Activated naive CD8-positive, alpha-beta T cell treated with anti-CD3 and anti-CD28 coated beads, Interleukin-2, amount 10 ng/mL, durations not matched to agents 7 days and 5 days (primary cell): ENCODE data around the gene PLD2. TPM values are rescaled to one million over a fixed set of nuclear protein-coding genes. Genes with fewer than 3 reads are reported as not detected.
A peak's percentile ranks its signal among the peaks of the same experiment; 100 is the strongest.

Experiments
- ATAC-seq: fragments of 150-1000 bp; cut with Tn5 transposase; one replicate; pipeline ENCODE4 v1.10.0; 2021; ENCODE audit warnings: low read depth, moderate library complexity
- POLR2A ChIA-PET: fragments of 350-600 bp; sonication (Branson Sonifier 250); formaldehyde crosslinking; loops from one replicate; lab custom pipeline; 2021; ENCODE audit warnings: antibody characterized with exemption; lab: Charles Lee
- DNase-seq: peaks from one replicate; pipeline ENCODE4 v3.0.0; 2021
- H3K27ac Mint-ChIP-seq: one replicate; pipeline ENCODE4 v1.8.0; 2022; ENCODE audit warnings: mild to moderate bottlenecking, mixed read lengths
- H3K27me3 Mint-ChIP-seq: one replicate; pipeline ENCODE4 v1.8.0; 2022; ENCODE audit warnings: mild to moderate bottlenecking, moderate library complexity, mixed read lengths
- H3K36me3 Mint-ChIP-seq: one replicate; pipeline ENCODE4 v1.8.0; 2021; ENCODE audit warnings: mild to moderate bottlenecking, mixed read lengths
- H3K4me1 Mint-ChIP-seq: one replicate; pipeline ENCODE4 v1.8.0; 2021; ENCODE audit warnings: mixed read lengths
- H3K4me3 Mint-ChIP-seq: one replicate; pipeline ENCODE4 v1.8.0; 2022; ENCODE audit warnings: mild to moderate bottlenecking, moderate library complexity, mixed read lengths
- H3K9me3 Mint-ChIP-seq: one replicate; pipeline ENCODE4 v1.8.0; 2021; ENCODE audit warnings: mixed read lengths
- total RNA-seq, 2 experiments: library from RNA; stranded (reverse); gene quantifications; one replicate each; pipeline ENCODE4 v1.2.3, GENCODE V29; 2021

PLD2 gene
- total RNA-seq, 2 experiments from 2014 or later: 18.8 to 21.7 TPM

DNA sequence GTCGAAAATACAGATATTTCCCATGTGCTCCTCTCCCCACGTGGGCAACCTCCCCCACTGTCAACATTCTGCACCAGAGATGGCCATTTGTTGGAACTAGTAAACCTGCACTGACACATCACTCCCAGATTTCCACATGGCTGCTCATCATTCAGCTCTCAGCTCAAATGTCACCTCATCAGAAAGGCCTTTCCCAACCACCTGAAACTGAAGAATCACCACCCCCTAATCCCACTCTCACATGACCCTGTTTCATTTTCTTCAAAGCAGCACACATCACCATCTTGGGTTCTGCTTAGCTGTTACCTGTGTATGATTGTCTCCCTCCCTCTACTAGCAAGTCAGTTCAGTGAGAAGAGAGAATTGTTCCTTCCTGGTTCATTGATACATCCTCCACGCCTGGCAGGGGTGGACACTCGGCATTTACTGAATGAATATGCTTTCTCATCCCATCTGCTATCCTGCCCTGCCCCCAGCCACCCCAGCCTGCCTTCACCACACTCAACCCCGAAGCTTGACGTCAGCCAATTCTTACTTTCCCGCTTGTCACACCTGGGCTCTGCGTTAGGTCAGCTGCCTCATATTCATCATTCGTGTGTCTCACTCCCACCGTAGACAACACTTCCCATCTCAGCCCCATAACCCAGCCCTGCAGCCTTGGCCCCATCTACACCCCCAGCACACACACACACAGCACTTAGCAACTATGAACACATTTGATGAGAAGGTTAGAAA lies 6.3 kb upstream of the PLD2 start:
- no peak for DNase-seq
- H3K27ac Mint-ChIP-seq: no peak overlapping the region
- POLR2A ChIA-PET: interaction anchor here (1.6 kb wide), 1 partner anchor 11 kb away, joined by 5 read pairs; no protein-coding TSS in a partner anchor

GRCh38 chr17:4802228-4802627 lies 4.7 kb upstream of the PLD2 start, which contains the start of gene C17orf114:
C17orf114 (minus strand) TSS chr17:4802328.
- Mint-ChIP-seq H3K4me3 (no peak within 1 kb of the TSS), H3K27ac (peak within 1 kb of the TSS; percentile 25), H3K27me3 (no peaks in the 10 kb centered on the region), H3K4me1 (peaks cover 13% of the 10 kb centered on the region), H3K36me3 (no peaks in the 10 kb centered on the region), H3K9me3 (no peaks in the 10 kb centered on the region)
- ATAC-seq: no peak
- POLR2A ChIA-PET: no interaction called here
- DNase-seq: no peak

More for the DNA sequence above, 6.3 kb upstream of the PLD2 start:
- Mint-ChIP-seq H3K4me3 (no peak overlapping the region), H3K9me3 (no peaks in the 10 kb centered on the region), H3K4me1 (peaks cover 13% of the 10 kb centered on the region), H3K36me3 (peaks cover 2% of the 10 kb centered on the region), H3K27me3 (no peaks in the 10 kb centered on the region)
- ATAC-seq: no peak

DNA sequence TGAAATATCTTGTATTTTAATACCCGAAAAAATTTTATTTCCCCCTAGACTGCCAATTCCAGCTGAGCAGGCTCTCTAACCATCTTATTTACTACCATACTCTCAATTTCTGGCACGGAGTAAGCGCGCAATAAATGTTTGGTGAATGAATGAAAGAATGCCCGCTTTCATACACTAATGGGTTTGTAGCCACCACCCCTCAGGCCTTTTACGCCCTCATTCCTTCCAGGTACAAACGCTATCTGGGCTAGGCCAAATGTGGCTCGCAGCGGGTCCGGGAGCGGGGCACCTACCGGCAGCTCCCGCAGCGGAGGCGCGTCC lies 536 bp upstream of the PLD2 start:
- H3K9me3 Mint-ChIP-seq: no peaks in the 10 kb centered on the region
- ATAC-seq: no peak
- H3K27me3 Mint-ChIP-seq: no peaks in the 10 kb centered on the region
- H3K36me3 Mint-ChIP-seq: peaks cover 9% of the 10 kb centered on the region
- no peak for DNase-seq
- POLR2A ChIA-PET: interaction anchor here (0.6 to 2.7 kb wide), 7 partner anchors 10 to 104 kb away, joined by 3 to 20 read pairs (median 7); partner anchors contain the start of genes C17orf107, GLTPD2 and PSMB6
- peak overlapping the region; percentile 25 for H3K27ac Mint-ChIP-seq
- H3K4me1 Mint-ChIP-seq: peaks cover 12% of the 10 kb centered on the region
- peak overlapping the region; percentile 78 for H3K4me3 Mint-ChIP-seq

GRCh38 chr17:4807605-4808377 lies 839 bp downstream of the PLD2 start:
- Mint-ChIP-seq H3K4me3 (peak overlapping the region; percentile 81), H3K36me3 (peaks cover 9% of the 10 kb centered on the region), H3K4me1 (peaks cover 12% of the 10 kb centered on the region), H3K9me3 (no peaks in the 10 kb centered on the region), H3K27me3 (no peaks in the 10 kb centered on the region), H3K27ac (peak overlapping the region; percentile 61)
- no peak for DNase-seq
- POLR2A ChIA-PET: interaction anchor here (1.1 to 2.7 kb wide), 5 partner anchors 12 to 105 kb away, joined by 3 to 20 read pairs (median 5); partner anchors contain the start of genes ARRB2, GLTPD2, MINK1 and PSMB6
- no peak for ATAC-seq

GRCh38 chr17:4808378-4808767 lies 1.4 kb downstream of the PLD2 start:
- POLR2A ChIA-PET: interaction anchor here (1.1 to 2.7 kb wide), 3 partner anchors 12 to 25 kb away, joined by 3 to 20 read pairs (median 17); partner anchors contain the start of genes GLTPD2, MINK1 and PSMB6
- H3K9me3 Mint-ChIP-seq: no peaks in the 10 kb centered on the region
- no peak for ATAC-seq
- H3K27me3 Mint-ChIP-seq: no peaks in the 10 kb centered on the region
- H3K36me3 Mint-ChIP-seq: peaks cover 9% of the 10 kb centered on the region
- DNase-seq: no peak
- peaks cover 12% of the 10 kb centered on the region for H3K4me1 Mint-ChIP-seq
- peak overlapping the region; percentile 57 for H3K4me3 Mint-ChIP-seq
- H3K27ac Mint-ChIP-seq: peak overlapping the region; percentile 56

GRCh38 chr17:4810696-4811290 lies 3.8 kb downstream of the PLD2 start:
- POLR2A ChIA-PET: no interaction called here
- no peak overlapping the region for H3K27ac Mint-ChIP-seq
- DNase-seq (no peak), ATAC-seq (no peak)
- no peaks in the 10 kb centered on the region for H3K27me3 Mint-ChIP-seq
- no peak overlapping the region for H3K4me3 Mint-ChIP-seq
- no peaks in the 10 kb centered on the region for H3K9me3 Mint-ChIP-seq
- peaks cover 10% of the 10 kb centered on the region for H3K4me1 Mint-ChIP-seq
- H3K36me3 Mint-ChIP-seq: peaks cover 9% of the 10 kb centered on the region

DNA sequence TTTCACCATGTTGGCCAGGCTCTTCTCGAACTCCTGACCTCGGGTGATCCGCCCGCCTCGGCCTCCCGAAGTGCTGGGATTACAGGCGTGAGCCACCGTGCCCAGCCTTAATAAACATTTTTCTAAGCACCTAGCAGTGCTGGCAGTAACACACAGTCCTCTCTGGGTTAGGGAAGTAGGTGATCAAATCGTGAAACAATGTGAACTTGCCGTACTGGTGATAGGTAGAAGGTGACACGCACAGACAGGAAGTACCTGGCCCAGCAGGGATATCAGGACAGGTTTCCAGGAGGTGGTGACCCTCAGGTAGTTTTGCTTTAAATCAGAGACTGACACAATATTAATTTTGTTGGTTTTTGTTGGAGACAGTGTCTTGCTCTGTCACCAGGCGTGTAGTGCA lies 4.5 kb downstream of the PLD2 start:
- Mint-ChIP-seq H3K27me3 (no peaks in the 10 kb centered on the region), H3K4me3 (no peak overlapping the region), H3K9me3 (no peaks in the 10 kb centered on the region), H3K27ac (no peak overlapping the region), H3K4me1 (peaks cover 5% of the 10 kb centered on the region), H3K36me3 (peaks cover 9% of the 10 kb centered on the region)
- POLR2A ChIA-PET: no interaction called here
- DNase-seq (no peak), ATAC-seq (no peak)

DNA sequence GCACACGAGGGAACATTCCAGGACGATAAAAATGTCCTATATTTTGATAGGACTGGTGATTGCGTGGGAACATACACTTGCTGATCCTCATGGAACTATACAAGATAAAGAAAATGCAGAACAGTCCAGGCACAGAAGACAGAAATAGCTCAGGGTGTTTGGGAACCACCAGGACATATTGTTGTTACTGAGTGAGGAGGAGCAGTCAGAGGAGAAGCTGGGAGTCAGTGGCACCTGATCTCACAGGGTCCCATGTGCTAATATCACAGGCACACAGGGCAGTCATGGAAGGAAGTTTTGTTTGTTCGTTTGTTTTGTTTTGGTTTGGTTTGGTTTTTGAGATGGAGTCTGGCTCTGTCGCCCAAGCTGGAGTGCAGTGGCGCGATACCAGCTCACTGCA lies 5.7 kb downstream of the PLD2 start:
- no peak overlapping the region for H3K4me3 Mint-ChIP-seq
- peaks cover 11% of the 10 kb centered on the region for H3K36me3 Mint-ChIP-seq
- H3K27me3 Mint-ChIP-seq: no peaks in the 10 kb centered on the region
- POLR2A ChIA-PET: interaction anchor here (0.7 kb wide), 1 partner anchor 220 kb away, joined by 3 read pairs; no protein-coding TSS in a partner anchor
- ATAC-seq (no peak), DNase-seq (no peak)
- H3K9me3 Mint-ChIP-seq: no peaks in the 10 kb centered on the region
- peaks cover 2% of the 10 kb centered on the region for H3K4me1 Mint-ChIP-seq
- H3K27ac Mint-ChIP-seq: peak overlapping the region; percentile 13

GRCh38 chr17:4815043-4815675 lies 8.2 kb downstream of the PLD2 start:
- Mint-ChIP-seq H3K9me3 (no peaks in the 10 kb centered on the region), H3K4me1 (no peaks in the 10 kb centered on the region), H3K36me3 (peaks cover 7% of the 10 kb centered on the region), H3K4me3 (no peak overlapping the region), H3K27me3 (no peaks in the 10 kb centered on the region), H3K27ac (no peak overlapping the region)
- POLR2A ChIA-PET: no interaction called here
- no peak for ATAC-seq
- DNase-seq: no peak

- no peak overlapping the region for H3K27ac Mint-ChIP-seq
- H3K4me3 Mint-ChIP-seq: no peak overlapping the region
- POLR2A ChIA-PET: no interaction called here
- H3K4me1 Mint-ChIP-seq: no peaks in the 10 kb centered on the region
- H3K9me3 Mint-ChIP-seq: no peaks in the 10 kb centered on the region
- peaks cover 4% of the 10 kb centered on the region for H3K36me3 Mint-ChIP-seq
- ATAC-seq: no peak
- no peaks in the 10 kb centered on the region for H3K27me3 Mint-ChIP-seq
- no peak for DNase-seq
Observed at GRCh38 chr17:4816826-4817225, 9.9 kb downstream of the PLD2 start.

DNA sequence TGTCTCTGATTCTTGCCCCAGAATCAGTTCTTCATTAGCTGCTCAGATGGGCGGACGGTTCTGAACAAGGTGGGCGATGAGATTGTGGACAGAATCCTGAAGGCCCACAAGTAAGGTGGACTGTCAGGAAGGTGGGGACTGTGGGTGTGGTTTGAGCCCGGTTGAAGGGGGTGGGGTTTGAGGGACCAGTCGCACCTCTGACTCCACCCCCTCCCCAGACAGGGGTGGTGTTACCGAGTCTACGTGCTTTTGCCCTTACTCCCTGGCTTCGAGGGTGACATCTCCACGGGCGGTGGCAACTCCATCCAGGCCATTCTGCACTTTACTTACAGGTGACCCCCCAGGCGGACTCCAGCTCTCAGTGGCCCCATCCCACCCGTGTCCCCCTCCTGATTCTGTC lies 11.3 kb downstream of the PLD2 start:
- no peak overlapping the region for H3K4me3 Mint-ChIP-seq
- H3K36me3 Mint-ChIP-seq: peaks cover 4% of the 10 kb centered on the region

GRCh38 chr17:4822835-4823234 lies 15.9 kb downstream of the PLD2 start:
- Mint-ChIP-seq H3K27ac (no peak overlapping the region), H3K4me1 (no peaks in the 10 kb centered on the region), H3K36me3 (peaks cover 1% of the 10 kb centered on the region), H3K27me3 (no peaks in the 10 kb centered on the region), H3K9me3 (no peaks in the 10 kb centered on the region), H3K4me3 (no peak overlapping the region)
- ATAC-seq (no peak), DNase-seq (no peak)
- POLR2A ChIA-PET: interaction anchor here (0.7 kb wide), 1 partner anchor 60 kb away, joined by 4 read pairs; no protein-coding TSS in a partner anchor

More for the DNA sequence above, 11.3 kb downstream of the PLD2 start:
- no peaks in the 10 kb centered on the region for H3K9me3 Mint-ChIP-seq
- POLR2A ChIA-PET: no interaction called here
- H3K27me3 Mint-ChIP-seq: no peaks in the 10 kb centered on the region
- no peak overlapping the region for H3K27ac Mint-ChIP-seq
- DNase-seq: no peak
- no peaks in the 10 kb centered on the region for H3K4me1 Mint-ChIP-seq
- no peak for ATAC-seq
